K562 (cell line): ENCODE measurements around the gene DOCK1.

ENCODE experiments used
- BHLHE40 ChIP-seq: IDR thresholded peaks from 2 replicates; pipeline ENCODE4 v1.6.1; 2011; ENCODE audit warnings: low read length, improper control_type of control experiment
- COPS2 ChIP-seq: fragments of 450-650 bp; conservative IDR thresholded peaks from 2 replicates; pipeline ENCODE4 v1.6.1; 2016; ENCODE audit warnings: mild to moderate bottlenecking, moderate library complexity
- SIN3A ChIP-seq, 2 experiments: fragments of 150-350 bp in 1 of 2; IDR thresholded peaks; 2 replicates each; pipeline ENCODE4 v1.6.1; 2011 to 2016; ENCODE audit warnings: borderline replicate concordance in 2 of 2, low read depth in 2 of 2, low read length in 2 of 2, mild to moderate bottlenecking in 2 of 2, moderate library complexity in 2 of 2; ENCODE audit not compliant: control insufficient read depth in 1 of 2
- TF ChIP-seq, protein P1 (sequence below), 3 experiments: IDR thresholded peaks in 2 of 3; conservative IDR thresholded peaks in 1 of 3; 2 replicates each; pipeline ENCODE4 v1.5.1; 2011 to 2012; ENCODE audit warnings: low read length in 3 of 3, mild to moderate bottlenecking in 3 of 3, control low read depth in 2 of 3, improper control_type of control experiment in 1 of 3, inconsistent platforms in 1 of 3, low read depth in 1 of 3, mixed read lengths in 1 of 3, moderate library complexity in 1 of 3; ENCODE audit not compliant: insufficient read depth in 2 of 3

DNA sequence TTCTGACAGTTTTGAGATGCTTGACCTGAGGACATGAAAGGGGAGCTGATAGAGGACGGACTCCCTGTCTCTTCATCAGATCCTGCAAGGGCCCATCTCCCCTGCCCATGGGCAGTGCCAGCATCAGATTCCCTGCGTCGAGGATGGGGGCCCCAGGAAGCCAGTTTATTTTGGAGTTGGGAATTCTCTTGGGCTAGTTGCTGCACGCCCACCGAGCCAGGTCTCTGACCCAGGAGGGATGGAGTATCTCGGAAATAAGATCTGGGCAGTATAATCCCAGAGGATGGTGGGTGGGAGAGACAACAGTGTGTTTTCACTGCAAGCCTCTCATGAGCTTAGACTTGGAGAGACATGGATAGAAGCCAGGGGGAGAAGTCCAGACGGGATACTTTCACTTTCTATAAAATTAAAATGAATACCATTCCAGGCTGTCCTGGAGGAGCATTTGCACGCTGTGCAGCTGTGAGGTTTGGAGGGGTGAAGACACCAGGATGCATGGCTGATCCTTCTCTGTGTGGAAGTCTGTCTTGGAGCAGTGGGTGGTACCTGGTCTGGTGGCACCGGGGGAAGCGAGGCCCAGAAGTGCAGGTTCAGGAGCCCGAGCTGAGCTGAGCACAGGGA lies 25.8 kb downstream of the DOCK1 start:
- TF ChIP-seq, protein P1, sequence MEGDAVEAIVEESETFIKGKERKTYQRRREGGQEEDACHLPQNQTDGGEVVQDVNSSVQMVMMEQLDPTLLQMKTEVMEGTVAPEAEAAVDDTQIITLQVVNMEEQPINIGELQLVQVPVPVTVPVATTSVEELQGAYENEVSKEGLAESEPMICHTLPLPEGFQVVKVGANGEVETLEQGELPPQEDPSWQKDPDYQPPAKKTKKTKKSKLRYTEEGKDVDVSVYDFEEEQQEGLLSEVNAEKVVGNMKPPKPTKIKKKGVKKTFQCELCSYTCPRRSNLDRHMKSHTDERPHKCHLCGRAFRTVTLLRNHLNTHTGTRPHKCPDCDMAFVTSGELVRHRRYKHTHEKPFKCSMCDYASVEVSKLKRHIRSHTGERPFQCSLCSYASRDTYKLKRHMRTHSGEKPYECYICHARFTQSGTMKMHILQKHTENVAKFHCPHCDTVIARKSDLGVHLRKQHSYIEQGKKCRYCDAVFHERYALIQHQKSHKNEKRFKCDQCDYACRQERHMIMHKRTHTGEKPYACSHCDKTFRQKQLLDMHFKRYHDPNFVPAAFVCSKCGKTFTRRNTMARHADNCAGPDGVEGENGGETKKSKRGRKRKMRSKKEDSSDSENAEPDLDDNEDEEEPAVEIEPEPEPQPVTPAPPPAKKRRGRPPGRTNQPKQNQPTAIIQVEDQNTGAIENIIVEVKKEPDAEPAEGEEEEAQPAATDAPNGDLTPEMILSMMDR (IDR thresholded peaks at IDR 0.05 in 2 of 3, conservative IDR thresholded peaks at IDR 0.05 in 1 of 3; ENCODE audit: insufficient read depth in 2 of 3, low read depth in 1 of 3, low read length in 3 of 3) = no peak
- TF ChIP-seq SIN3A (IDR thresholded peaks at IDR 0.05; ENCODE audit: borderline replicate concordance in 2 of 2, control insufficient read depth in 1 of 2, low read depth in 2 of 2, low read length in 2 of 2) (no peak), BHLHE40 (no peak), COPS2 (no peak)
